ENCODE results near the gene MFGE8.

The MFGE8 gene

GRCh38 chr15:88871313-88871712 is 41.9 kb downstream of the MFGE8 start:
- DNase-seq: no peak

- DNase-seq: no peak
Measured at GRCh38 chr15:88866295-88866881, 46.8 kb downstream of the MFGE8 start.

GRCh38 chr15:88865498-88866099 is 47.6 kb downstream of the MFGE8 start:
- DNase-seq: no peak

- DNase-seq: no peak
Measured at GRCh38 chr15:88864861-88865497, 48.2 kb downstream of the MFGE8 start.

- DNase-seq: no peak
Measured at GRCh38 chr15:88863412-88863811, 49.8 kb downstream of the MFGE8 start.

DNA sequence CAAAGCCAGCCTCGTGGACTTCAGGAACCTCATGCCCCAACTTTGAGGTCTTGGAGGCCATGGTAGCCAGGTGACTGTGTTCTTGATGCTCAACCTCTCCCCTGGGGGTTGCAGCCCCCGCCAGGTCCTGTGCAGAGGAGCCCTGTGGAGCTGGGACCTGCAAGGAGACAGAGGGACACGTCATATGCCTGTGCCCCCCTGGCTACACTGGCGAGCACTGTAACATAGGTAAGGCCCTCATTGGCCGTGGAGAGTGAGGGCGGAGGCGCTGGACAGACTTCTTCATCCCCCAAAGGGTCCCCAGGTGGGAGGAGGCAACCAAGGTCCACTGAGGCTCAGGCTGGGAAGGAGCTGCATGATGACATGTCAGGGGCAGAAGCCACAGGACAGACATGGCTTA is 53.0 kb downstream of the MFGE8 start:
- no peak for DNase-seq

- DNase-seq: no peak
Measured at GRCh38 chr15:88859550-88859949, 53.6 kb downstream of the MFGE8 start.

DNA sequence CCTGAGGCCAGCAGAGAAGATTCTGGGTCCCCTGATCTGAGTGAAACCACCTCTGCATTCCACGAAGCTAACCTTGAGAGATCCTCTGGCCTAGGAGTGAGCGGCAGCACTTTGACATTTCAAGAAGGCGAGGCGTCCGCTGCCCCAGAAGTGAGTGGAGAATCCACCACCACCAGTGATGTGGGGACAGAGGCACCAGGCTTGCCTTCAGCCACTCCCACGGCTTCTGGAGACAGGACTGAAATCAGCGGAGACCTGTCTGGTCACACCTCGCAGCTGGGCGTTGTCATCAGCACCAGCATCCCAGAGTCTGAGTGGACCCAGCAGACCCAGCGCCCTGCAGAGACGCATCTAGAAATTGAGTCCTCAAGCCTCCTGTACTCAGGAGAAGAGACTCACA is 54.2 kb downstream of the MFGE8 start:
- no peak for DNase-seq

GRCh38 chr15:88852476-88852875 is 60.7 kb downstream of the MFGE8 start:
- no peak for DNase-seq

GRCh38 chr15:88849376-88850072 is 63.7 kb downstream of the MFGE8 start:
- no peak for DNase-seq

All from activated CD4-positive, alpha-beta T cell treated with anti-CD3 and anti-CD28 coated beads for 48 hours (primary cell).